ENCODE results near the gene GYS2. TPM values are rescaled to one million over a fixed set of nuclear protein-coding genes. Genes with fewer than 3 reads are reported as not detected.
A peak's percentile ranks its signal among the peaks of the same experiment; 100 is the strongest.

The GYS2 gene
- polyA plus RNA-seq (2012; ENCODE audit: insufficient read length, low read depth): not detected

DNA sequence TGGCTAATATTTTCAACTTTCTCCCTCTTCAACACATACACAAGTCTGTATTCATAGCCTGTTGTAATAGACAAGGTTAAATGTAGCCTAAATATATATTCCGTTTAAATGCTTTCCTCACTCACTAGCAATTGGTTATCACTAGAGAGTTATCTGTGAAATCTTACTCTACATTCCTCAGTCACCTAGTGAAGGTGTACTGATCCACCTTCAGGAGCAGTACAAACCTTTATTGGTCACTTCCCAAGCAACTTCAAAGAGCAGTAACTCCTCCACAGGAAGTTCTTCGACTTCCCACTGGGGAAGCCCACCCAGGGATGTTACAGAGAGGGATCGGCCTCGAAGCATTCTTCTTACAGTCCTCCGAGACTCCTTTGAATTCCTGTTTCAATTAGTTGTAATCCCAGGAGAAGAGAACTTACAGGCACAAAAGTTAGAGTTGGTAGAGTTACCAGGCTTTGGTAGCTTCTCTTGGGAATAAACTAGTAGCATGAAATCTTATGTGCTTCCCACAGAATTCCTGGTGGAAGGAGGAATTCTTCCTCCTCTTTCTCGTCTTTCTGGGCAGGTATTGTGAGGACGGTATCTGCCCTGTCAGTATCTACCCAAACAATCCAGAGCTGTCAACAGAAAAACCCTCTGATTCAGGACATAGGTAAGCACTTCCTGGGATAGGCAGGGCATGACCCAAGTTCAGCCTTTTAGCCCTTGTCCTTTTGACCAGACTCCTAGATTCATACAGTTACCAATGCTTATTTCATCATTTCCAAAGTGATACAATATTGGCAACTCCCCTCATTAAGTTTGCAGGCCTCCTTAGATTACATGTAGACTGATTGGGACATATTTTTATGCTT lies at the start of gene GYS2:
Gene GYS2, minus strand, starts transcription at position 603 of the 857 bp plus-strand sequence. Its CDS starts 255 bp downstream, at position 348.
- no peak for TF ChIP-seq POLR2AphosphoS5 (IDR thresholded peaks at IDR 0.05; ENCODE audit: low read depth, low read length)

- TF ChIP-seq, protein P1, sequence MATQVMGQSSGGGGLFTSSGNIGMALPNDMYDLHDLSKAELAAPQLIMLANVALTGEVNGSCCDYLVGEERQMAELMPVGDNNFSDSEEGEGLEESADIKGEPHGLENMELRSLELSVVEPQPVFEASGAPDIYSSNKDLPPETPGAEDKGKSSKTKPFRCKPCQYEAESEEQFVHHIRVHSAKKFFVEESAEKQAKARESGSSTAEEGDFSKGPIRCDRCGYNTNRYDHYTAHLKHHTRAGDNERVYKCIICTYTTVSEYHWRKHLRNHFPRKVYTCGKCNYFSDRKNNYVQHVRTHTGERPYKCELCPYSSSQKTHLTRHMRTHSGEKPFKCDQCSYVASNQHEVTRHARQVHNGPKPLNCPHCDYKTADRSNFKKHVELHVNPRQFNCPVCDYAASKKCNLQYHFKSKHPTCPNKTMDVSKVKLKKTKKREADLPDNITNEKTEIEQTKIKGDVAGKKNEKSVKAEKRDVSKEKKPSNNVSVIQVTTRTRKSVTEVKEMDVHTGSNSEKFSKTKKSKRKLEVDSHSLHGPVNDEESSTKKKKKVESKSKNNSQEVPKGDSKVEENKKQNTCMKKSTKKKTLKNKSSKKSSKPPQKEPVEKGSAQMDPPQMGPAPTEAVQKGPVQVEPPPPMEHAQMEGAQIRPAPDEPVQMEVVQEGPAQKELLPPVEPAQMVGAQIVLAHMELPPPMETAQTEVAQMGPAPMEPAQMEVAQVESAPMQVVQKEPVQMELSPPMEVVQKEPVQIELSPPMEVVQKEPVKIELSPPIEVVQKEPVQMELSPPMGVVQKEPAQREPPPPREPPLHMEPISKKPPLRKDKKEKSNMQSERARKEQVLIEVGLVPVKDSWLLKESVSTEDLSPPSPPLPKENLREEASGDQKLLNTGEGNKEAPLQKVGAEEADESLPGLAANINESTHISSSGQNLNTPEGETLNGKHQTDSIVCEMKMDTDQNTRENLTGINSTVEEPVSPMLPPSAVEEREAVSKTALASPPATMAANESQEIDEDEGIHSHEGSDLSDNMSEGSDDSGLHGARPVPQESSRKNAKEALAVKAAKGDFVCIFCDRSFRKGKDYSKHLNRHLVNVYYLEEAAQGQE (IDR thresholded peaks at IDR 0.05; ENCODE audit: insufficient read depth in 1 of 2, low read depth in 2 of 2, low read length in 2 of 2): no peak
- TF ChIP-seq SIN3A (IDR thresholded peaks at IDR 0.05; ENCODE audit: borderline replicate concordance, insufficient read depth, low read length) (no peak), POLR2AphosphoS5 (IDR thresholded peaks at IDR 0.05; ENCODE audit: low read depth, low read length) (no peak), FOXP2 (optimal IDR thresholded peaks at IDR 0.05; ENCODE audit: borderline replicate concordance, extremely low read depth, extremely low read length, insufficient read depth) (no peak), TAF1 (IDR thresholded peaks at IDR 0.05; ENCODE audit: borderline replicate concordance, insufficient read depth, low read length) (no peak)
Observed at GRCh38 chr12:21651821-21652220, 47.2 kb upstream of the GYS2 start.

- TF ChIP-seq TAF1 (IDR thresholded peaks at IDR 0.05; ENCODE audit: borderline replicate concordance, insufficient read depth, low read length): no peak
- no peak for TF ChIP-seq POLR2AphosphoS5 (IDR thresholded peaks at IDR 0.05; ENCODE audit: low read depth, low read length)
- TF ChIP-seq, protein P1 (IDR thresholded peaks at IDR 0.05; ENCODE audit: insufficient read depth in 1 of 2, low read depth in 2 of 2, low read length in 2 of 2): no peak
- no peak for TF ChIP-seq FOXP2 (optimal IDR thresholded peaks at IDR 0.05; ENCODE audit: borderline replicate concordance, extremely low read depth, extremely low read length, insufficient read depth)
- TF ChIP-seq SIN3A (IDR thresholded peaks at IDR 0.05; ENCODE audit: borderline replicate concordance, insufficient read depth, low read length): no peak
Observed at GRCh38 chr12:21650997-21651396, 46.4 kb upstream of the GYS2 start.

DNA sequence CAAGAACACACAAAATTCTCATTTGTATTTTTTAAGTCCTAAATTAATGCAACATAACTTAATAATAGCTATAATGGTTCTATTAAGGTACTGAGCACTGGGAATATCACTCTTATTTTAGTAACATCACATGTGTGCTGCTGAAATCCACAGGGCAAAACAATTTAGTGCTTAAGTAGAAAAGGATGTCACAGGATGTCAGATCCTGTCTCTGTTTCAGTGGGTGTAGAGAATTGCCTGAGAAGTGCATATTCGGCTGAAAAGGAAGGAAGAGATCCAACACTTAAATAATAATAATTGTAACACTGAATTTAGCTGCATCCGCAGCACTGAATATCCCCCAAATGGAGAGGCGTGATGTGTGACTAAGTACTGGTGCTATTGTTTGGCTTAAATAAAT lies 44.4 kb upstream of the GYS2 start:
- TF ChIP-seq TAF1 (IDR thresholded peaks at IDR 0.05; ENCODE audit: borderline replicate concordance, insufficient read depth, low read length): no peak
- TF ChIP-seq FOXP2 (optimal IDR thresholded peaks at IDR 0.05; ENCODE audit: borderline replicate concordance, extremely low read depth, extremely low read length, insufficient read depth): no peak
- no peak for TF ChIP-seq SIN3A (IDR thresholded peaks at IDR 0.05; ENCODE audit: borderline replicate concordance, insufficient read depth, low read length)
- TF ChIP-seq POLR2AphosphoS5 (IDR thresholded peaks at IDR 0.05; ENCODE audit: low read depth, low read length): no peak
- TF ChIP-seq, protein P1 (IDR thresholded peaks at IDR 0.05; ENCODE audit: insufficient read depth in 1 of 2, low read depth in 2 of 2, low read length in 2 of 2): no peak

- peak; percentile 15; the same call in 1 of the 2 replicates for TF ChIP-seq POLR2AphosphoS5 (IDR thresholded peaks at IDR 0.05; ENCODE audit: low read depth, low read length)
- no peak for TF ChIP-seq TAF1 (IDR thresholded peaks at IDR 0.05; ENCODE audit: borderline replicate concordance, insufficient read depth, low read length)
- TF ChIP-seq SIN3A (IDR thresholded peaks at IDR 0.05; ENCODE audit: borderline replicate concordance, insufficient read depth, low read length): no peak
- TF ChIP-seq FOXP2 (optimal IDR thresholded peaks at IDR 0.05; ENCODE audit: borderline replicate concordance, extremely low read depth, extremely low read length, insufficient read depth): no peak
- TF ChIP-seq, protein P1 (IDR thresholded peaks at IDR 0.05; ENCODE audit: insufficient read depth in 1 of 2, low read depth in 2 of 2, low read length in 2 of 2): no peak
Observed at GRCh38 chr12:21648378-21648777, 43.7 kb upstream of the GYS2 start.

Data from PFSK-1 (cell line).